ENCODE measurements around the gene RUVBL2. TPM values are rescaled to one million over a fixed set of nuclear protein-coding genes. Genes with fewer than 3 reads are reported as not detected.
"Not testable (repeated sequence)": the region's sequence is repeated elsewhere in the genome, so short reads cannot be mapped to it uniquely, and the experiment has no call there.

RUVBL2 gene
- total RNA-seq, 1 experiment from 2014 or later, result 107 TPM

- Histone ChIP-seq H3K27ac (ENCODE audit: low read length) (no peak overlapping the region), H3K4me3 (ENCODE audit: low read length) (no peak overlapping the region), H3K4me1 (ENCODE audit: low read length) (peaks cover 16% of the 10 kb centered on the region), H4K20me1 (ENCODE audit: insufficient read depth, low read depth, low read length) (peaks cover 22% of the 10 kb centered on the region; the same call in 1 of the 2 replicates), H3K27me3 (ENCODE audit: low read length) (no peaks in the 10 kb centered on the region), H2AFZ (ENCODE audit: low read length) (no peak overlapping the region), H3K9me3 (ENCODE audit: low read length) (no peaks in the 10 kb centered on the region), H3K4me2 (ENCODE audit: low read depth, low read length, poor library complexity, severe bottlenecking) (no peak overlapping the region), H3K9me2 (replicated peaks; ENCODE audit: insufficient read depth, low read length) (no peaks in the 10 kb centered on the region), H3K36me3 (ENCODE audit: insufficient read depth, low read length) (no peaks in the 10 kb centered on the region), H3K9ac (ENCODE audit: low read length) (no peak overlapping the region), H3K79me2 (ENCODE audit: low read length) (no peaks in the 10 kb centered on the region)
- peak; percentile 64 for DNase-seq
Observed at GRCh38 chr19:49020342-49020741, 26.7 kb downstream of the RUVBL2 start.

- peaks cover 16% of the 10 kb centered on the region for H3K4me1 ChIP-seq (ENCODE audit: low read length)
- H3K4me3 ChIP-seq (ENCODE audit: low read length), result no peak overlapping the region
- DNase-seq, result peak; percentile 78
- no peaks in the 10 kb centered on the region for H3K27me3 ChIP-seq (ENCODE audit: low read length)
- no peak overlapping the region for H2AFZ ChIP-seq (ENCODE audit: low read length)
- no peaks in the 10 kb centered on the region for H3K9me3 ChIP-seq (ENCODE audit: low read length)
- H3K27ac ChIP-seq (ENCODE audit: low read length), result no peak overlapping the region
- peak overlapping the region; percentile 8 for H3K4me2 ChIP-seq (ENCODE audit: low read depth, low read length, poor library complexity, severe bottlenecking)
- no peak overlapping the region for H3K9ac ChIP-seq (ENCODE audit: low read length)
- H4K20me1 ChIP-seq (ENCODE audit: insufficient read depth, low read depth, low read length), result peaks cover 22% of the 10 kb centered on the region; the same call in 1 of the 2 replicates
- no peaks in the 10 kb centered on the region for H3K9me2 ChIP-seq (replicated peaks; ENCODE audit: insufficient read depth, low read length)
- no peaks in the 10 kb centered on the region for H3K79me2 ChIP-seq (ENCODE audit: low read length)
- H3K36me3 ChIP-seq (ENCODE audit: insufficient read depth, low read length), result no peaks in the 10 kb centered on the region
Observed at GRCh38 chr19:49020931-49021895, 27.5 kb downstream of the RUVBL2 start.

GRCh38 chr19:49022116-49022515, 28.4 kb downstream of the RUVBL2 start:
- H3K27me3 ChIP-seq (ENCODE audit: low read length), result no peaks in the 10 kb centered on the region
- H3K36me3 ChIP-seq (ENCODE audit: insufficient read depth, low read length), result no peaks in the 10 kb centered on the region
- H3K9ac ChIP-seq (ENCODE audit: low read length), result no peak overlapping the region
- no peak overlapping the region for H3K27ac ChIP-seq (ENCODE audit: low read length)
- H3K4me1 ChIP-seq (ENCODE audit: low read length), result peaks cover 16% of the 10 kb centered on the region
- H3K4me2 ChIP-seq (ENCODE audit: low read depth, low read length, poor library complexity, severe bottlenecking), result no peak overlapping the region
- H4K20me1 ChIP-seq (ENCODE audit: insufficient read depth, low read depth, low read length), result peaks cover 22% of the 10 kb centered on the region; the same call in 1 of the 2 replicates
- H3K79me2 ChIP-seq (ENCODE audit: low read length), result no peaks in the 10 kb centered on the region
- no peak overlapping the region for H3K4me3 ChIP-seq (ENCODE audit: low read length)
- no peaks in the 10 kb centered on the region for H3K9me3 ChIP-seq (ENCODE audit: low read length)
- peak; percentile 49 for DNase-seq
- H2AFZ ChIP-seq (ENCODE audit: low read length), result no peak overlapping the region
- H3K9me2 ChIP-seq (replicated peaks; ENCODE audit: insufficient read depth, low read length), result no peaks in the 10 kb centered on the region

DNA sequence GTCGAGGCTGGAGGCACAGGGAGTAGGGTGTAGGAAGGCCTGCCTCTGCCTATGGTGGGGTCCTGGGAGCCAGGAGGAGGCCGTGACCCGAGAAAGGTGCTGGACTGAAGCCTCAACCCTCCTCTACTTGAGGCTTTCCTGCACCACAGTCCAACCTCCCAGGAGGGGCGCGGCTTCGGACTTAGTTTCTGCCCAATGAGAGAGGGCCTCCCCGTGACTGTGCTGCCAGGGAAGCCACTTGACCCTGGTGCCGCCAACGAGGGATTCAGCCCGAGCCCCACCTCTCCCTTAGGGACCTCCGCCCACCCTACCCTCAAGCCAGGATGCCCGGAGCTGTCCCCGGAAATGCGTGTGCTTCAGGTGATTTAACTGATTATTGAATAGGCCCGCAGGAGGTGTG, 30.5 kb downstream of the RUVBL2 start, which contains the start of gene CGB3:
Gene CGB3, minus strand, starts transcription at position 101 of the 400 bp plus-strand sequence. CDS start 362 bp downstream, outside the sequence.
- not testable (repeated sequence) for DNase-seq; H3K4me3 ChIP-seq (ENCODE audit: low read length); H3K36me3 ChIP-seq (ENCODE audit: insufficient read depth, low read length); H3K9me3 ChIP-seq (ENCODE audit: low read length); H3K4me2 ChIP-seq (ENCODE audit: low read depth, low read length, poor library complexity, severe bottlenecking); H3K79me2 ChIP-seq (ENCODE audit: low read length); H3K9me2 ChIP-seq (replicated peaks; ENCODE audit: insufficient read depth, low read length); H2AFZ ChIP-seq (ENCODE audit: low read length); H3K27me3 ChIP-seq (ENCODE audit: low read length); H3K27ac ChIP-seq (ENCODE audit: low read length); H3K9ac ChIP-seq (ENCODE audit: low read length)
- Histone ChIP-seq H4K20me1 (ENCODE audit: insufficient read depth, low read depth, low read length) (peaks cover 22% of the 10 kb centered on the region; the same call in 1 of the 2 replicates), H3K4me1 (ENCODE audit: low read length) (peaks cover 12% of the 10 kb centered on the region)

GRCh38 chr19:49025088-49025487, 31.4 kb downstream of the RUVBL2 start:
- not testable (repeated sequence) for H3K27ac ChIP-seq (ENCODE audit: low read length); DNase-seq; H3K4me3 ChIP-seq (ENCODE audit: low read length); H3K27me3 ChIP-seq (ENCODE audit: low read length); H3K9me2 ChIP-seq (replicated peaks; ENCODE audit: insufficient read depth, low read length); H3K79me2 ChIP-seq (ENCODE audit: low read length); H2AFZ ChIP-seq (ENCODE audit: low read length); H3K4me2 ChIP-seq (ENCODE audit: low read depth, low read length, poor library complexity, severe bottlenecking); H3K9ac ChIP-seq (ENCODE audit: low read length); H3K36me3 ChIP-seq (ENCODE audit: insufficient read depth, low read length); H3K9me3 ChIP-seq (ENCODE audit: low read length)
- Histone ChIP-seq H4K20me1 (ENCODE audit: insufficient read depth, low read depth, low read length) (peaks cover 16% of the 10 kb centered on the region; the same call in 1 of the 2 replicates), H3K4me1 (ENCODE audit: low read length) (peaks cover 12% of the 10 kb centered on the region)

DNA sequence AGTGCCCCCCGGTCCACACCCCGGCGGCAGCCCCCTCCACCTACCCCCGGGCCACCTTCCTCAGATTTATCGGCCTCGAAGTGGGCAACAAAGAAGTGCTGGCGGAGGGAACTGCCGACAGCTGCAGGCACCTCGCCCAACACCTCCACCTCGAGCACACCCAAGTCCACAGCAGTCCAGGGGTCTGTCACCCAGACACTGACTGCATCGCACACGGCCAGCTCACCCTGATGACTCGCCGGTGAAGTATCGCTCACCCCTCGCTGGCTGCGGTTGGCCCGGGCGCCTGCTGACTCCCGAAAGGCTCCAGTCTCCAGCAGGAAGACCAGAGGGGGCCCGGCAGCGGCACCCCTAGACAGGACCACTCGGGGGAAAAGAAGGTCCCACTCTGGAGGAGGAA, 31.9 kb downstream of the RUVBL2 start:
- H3K9me3 ChIP-seq (ENCODE audit: low read length); H3K9ac ChIP-seq (ENCODE audit: low read length); H2AFZ ChIP-seq (ENCODE audit: low read length); H3K27me3 ChIP-seq (ENCODE audit: low read length); H3K4me3 ChIP-seq (ENCODE audit: low read length); DNase-seq; H3K9me2 ChIP-seq (replicated peaks; ENCODE audit: insufficient read depth, low read length); H3K4me1 ChIP-seq (ENCODE audit: low read length); H3K36me3 ChIP-seq (ENCODE audit: insufficient read depth, low read length); H3K27ac ChIP-seq (ENCODE audit: low read length); H3K4me2 ChIP-seq (ENCODE audit: low read depth, low read length, poor library complexity, severe bottlenecking); H3K79me2 ChIP-seq (ENCODE audit: low read length): not testable (repeated sequence)
- peaks cover 11% of the 10 kb centered on the region; the same call in 1 of the 2 replicates for H4K20me1 ChIP-seq (ENCODE audit: insufficient read depth, low read depth, low read length)

DNA sequence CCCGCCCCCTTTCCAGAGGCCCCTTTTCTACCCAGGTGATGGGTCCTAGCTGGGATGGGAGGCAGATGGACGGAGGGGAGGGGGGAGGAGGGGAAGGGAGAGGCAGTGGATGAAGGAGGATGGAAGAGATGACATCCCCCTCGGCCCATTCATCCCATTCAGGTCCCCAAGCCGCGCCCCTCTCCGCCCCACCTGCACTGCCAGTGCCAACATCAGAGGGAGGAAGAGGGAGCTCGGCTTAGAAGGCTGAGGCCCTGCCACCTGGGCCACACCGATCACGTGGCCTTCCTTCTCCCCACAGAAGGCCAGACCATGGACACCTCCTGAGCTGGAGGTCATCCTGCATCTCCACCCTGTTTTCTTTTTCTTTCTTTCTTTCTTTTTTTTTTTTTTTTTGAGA, 35.0 kb downstream of the RUVBL2 start:
- not testable (repeated sequence) for H3K36me3 ChIP-seq (ENCODE audit: insufficient read depth, low read length); H3K79me2 ChIP-seq (ENCODE audit: low read length); H3K4me1 ChIP-seq (ENCODE audit: low read length); H3K27ac ChIP-seq (ENCODE audit: low read length); H4K20me1 ChIP-seq (ENCODE audit: insufficient read depth, low read depth, low read length); H3K27me3 ChIP-seq (ENCODE audit: low read length); H2AFZ ChIP-seq (ENCODE audit: low read length); H3K9me3 ChIP-seq (ENCODE audit: low read length); DNase-seq; H3K4me2 ChIP-seq (ENCODE audit: low read depth, low read length, poor library complexity, severe bottlenecking); H3K9me2 ChIP-seq (replicated peaks; ENCODE audit: insufficient read depth, low read length); H3K9ac ChIP-seq (ENCODE audit: low read length); H3K4me3 ChIP-seq (ENCODE audit: low read length)

DNA sequence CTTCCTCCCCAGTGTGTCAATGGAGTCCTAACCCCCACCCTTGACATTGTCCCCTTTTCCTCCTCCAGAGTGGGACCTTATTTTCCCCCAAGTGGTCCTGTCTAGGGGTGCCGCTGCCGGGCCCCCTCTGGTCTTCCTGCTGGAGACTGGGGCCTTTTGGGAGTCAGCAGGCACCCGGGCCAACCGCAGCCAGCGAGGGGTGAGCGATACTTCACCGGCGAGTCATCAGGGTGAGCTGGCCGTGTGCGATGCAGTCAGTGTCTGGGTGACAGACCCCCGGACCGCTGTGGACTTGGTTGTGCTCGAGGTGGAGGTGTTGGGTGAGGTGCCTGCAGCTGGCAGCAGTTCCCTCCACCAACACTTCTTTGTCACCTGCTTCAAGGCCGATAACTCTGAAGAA, 36.1 kb downstream of the RUVBL2 start:
- H3K4me3 ChIP-seq (ENCODE audit: low read length); H2AFZ ChIP-seq (ENCODE audit: low read length); H3K36me3 ChIP-seq (ENCODE audit: insufficient read depth, low read length); H3K9me2 ChIP-seq (replicated peaks; ENCODE audit: insufficient read depth, low read length); H3K4me2 ChIP-seq (ENCODE audit: low read depth, low read length, poor library complexity, severe bottlenecking); H3K79me2 ChIP-seq (ENCODE audit: low read length); H3K9ac ChIP-seq (ENCODE audit: low read length); H3K4me1 ChIP-seq (ENCODE audit: low read length); H4K20me1 ChIP-seq (ENCODE audit: insufficient read depth, low read depth, low read length); H3K27me3 ChIP-seq (ENCODE audit: low read length); H3K27ac ChIP-seq (ENCODE audit: low read length); DNase-seq; H3K9me3 ChIP-seq (ENCODE audit: low read length): not testable (repeated sequence)

Data from Karpas-422 (cell line).